Femur (tissue), 1 donor: Measurements from ENCODE around the gene ARHGEF26.

ENCODE experiments used
- DNase-seq: peaks from one replicate; pipeline ENCODE4 v3.0.0-alpha.2; 2017

ARHGEF26 gene

GRCh38 chr3:154161806-154162205 lies 40.6 kb downstream of the ARHGEF26 start:
- DNase-seq: no peak

DNA sequence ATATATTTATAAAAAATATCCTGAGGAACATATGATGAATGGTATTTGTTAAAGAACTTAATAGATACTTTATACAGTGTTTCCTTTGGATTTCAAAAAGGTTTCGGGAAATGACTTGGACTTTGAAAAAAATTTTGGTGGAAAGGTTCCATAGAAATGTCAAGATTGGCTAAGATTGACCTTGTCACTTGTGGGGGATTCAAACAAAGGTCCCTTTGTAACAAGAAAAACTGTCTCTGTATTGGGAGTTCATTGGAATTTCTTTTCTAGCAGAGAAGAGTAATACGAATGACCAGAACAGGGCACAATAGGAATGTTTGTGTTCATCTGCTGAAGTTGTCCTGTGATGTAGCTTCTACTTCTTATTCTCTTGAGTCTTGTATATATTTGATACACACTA lies 43.2 kb downstream of the ARHGEF26 start:
- no peak for DNase-seq

DNA sequence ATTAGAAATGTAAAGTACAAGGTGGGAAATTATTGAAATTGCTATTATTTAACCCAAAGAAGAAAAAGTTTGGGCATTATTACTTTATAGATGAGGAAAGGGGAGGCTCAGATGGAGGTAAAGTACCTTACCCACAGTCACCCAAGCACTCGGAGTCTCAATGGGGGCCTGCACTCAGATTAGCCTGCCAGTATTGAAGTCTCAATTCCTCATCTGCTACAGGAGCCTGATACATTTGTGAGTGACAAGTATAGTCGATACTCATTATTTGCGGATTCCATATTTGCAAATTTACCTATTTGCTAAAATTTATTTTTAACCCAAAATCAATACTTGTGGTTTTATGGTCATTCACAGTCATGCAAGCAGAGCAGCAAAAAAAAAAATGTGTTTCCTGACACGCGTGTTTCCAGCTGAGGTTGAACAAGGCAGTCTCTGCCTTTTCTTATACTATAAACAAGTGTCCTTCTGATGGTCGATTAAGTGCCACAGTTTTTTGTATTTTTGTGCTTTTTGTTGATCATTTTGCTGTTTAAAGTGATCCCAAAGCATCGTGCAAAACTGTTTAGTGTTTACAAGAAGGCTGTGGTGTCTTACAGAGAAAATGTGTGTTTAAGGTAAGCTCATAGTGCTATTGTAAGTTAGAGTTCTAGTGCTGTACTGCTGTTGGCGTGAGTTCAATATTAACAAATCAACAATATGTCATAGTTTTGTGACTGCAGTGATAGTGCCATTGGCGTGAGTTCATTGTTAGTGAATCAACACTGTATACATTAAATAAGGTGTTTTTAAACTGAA lies 48.0 kb downstream of the ARHGEF26 start:
- no peak for DNase-seq

DNA sequence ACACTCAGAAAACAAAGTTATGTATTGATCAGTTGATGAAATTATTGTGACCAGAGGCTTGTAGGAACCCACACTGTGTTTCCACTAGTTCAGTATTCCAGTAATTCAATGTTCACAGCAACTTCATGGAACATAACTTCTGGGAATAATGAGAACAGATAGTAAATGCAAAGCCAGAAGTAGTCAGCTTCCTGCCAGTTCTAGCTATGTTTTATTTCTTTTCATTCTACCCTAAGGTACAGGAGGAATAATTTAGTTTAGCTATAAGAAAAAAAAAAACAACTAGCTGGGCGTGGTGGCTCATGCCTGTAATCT lies 48.6 kb downstream of the ARHGEF26 start:
- no peak for DNase-seq

GRCh38 chr3:154170300-154170699 lies 49.1 kb downstream of the ARHGEF26 start:
- DNase-seq: no peak

DNA sequence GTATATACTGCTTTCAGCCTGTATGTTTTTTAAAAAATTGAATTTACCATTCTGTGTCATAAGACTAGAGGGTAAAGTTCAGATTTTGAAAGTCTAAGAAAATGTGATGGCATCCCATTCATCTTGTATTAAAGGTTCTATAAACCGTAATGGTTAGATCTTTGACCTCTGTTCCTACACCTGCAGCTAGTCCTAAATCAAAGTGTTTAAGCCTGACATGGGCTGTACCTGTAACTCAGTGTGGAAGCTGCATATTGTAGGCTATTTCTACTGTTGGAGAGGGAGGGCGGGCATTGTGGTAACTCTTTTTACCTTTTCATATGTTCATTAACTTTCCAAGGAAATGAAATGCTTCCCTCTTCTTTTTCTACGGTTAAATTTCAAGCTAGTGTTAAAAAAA lies 53.9 kb downstream of the ARHGEF26 start:
- DNase-seq: no peak

- no peak for DNase-seq
These were observed 54.8 kb downstream of the ARHGEF26 start for GRCh38 chr3:154176036-154176435.

- no peak for DNase-seq
These were observed 56.2 kb downstream of the ARHGEF26 start for GRCh38 chr3:154177406-154177805.

DNA sequence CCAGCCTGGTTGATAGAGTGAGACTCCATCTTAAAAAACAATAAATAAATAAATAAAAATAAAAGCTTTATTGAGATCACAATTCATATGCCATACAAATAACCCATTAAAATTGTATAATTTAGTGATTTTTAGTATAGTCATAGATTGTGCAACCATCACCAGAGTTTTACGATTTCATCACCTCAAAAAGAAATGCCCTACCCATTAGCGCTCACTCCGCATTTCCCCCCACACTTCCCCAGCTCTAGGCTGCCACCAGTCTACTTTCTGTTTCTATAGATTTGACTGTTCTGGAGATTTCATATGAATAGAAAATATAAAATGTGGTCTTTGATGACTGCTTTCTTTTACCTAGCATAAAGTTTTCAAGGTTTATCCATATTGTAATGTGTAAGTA lies 57.0 kb downstream of the ARHGEF26 start:
- DNase-seq: no peak

DNA sequence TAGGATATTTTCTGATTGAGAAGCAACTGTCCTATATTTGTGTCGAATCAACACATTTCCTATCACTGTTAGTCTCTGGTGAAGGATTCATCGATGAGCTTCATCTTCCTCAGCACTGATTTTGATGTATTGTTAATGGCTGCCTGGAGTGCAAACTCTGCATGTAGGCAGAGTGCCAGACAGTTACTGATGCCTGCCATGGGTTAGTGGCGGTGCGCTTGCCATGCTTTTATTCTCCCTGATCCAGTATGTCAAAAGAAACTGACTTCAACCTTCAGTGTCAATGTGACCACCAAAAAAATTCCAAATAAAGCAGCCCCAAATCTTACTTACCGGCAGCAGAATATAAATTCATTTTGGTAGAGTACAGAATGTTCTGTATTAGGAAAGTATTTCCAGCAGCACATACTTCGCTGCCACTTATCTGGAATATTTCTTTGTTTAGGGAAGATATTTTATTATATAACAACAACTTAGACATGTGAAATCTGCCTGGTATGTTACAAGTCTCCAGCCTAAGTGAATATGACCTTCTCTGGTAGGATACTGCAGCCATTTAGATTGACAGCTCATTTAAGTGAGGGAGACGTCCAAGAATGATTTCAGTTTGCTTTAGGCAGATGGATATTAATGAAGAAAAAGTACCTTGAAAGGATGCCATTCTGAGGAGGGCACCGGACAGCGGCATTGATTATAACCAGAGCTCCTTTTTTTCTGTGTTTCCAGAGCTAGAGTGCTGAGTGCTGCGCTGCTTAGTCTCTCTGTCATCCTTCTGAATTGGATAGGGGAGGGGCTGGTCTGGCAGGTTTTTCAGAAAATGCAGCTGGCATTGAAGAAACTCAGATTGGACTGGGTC lies 59.9 kb downstream of the ARHGEF26 start:
- DNase-seq: no peak

GRCh38 chr3:154182322-154182922 lies 61.2 kb downstream of the ARHGEF26 start:
- DNase-seq: no peak

DNA sequence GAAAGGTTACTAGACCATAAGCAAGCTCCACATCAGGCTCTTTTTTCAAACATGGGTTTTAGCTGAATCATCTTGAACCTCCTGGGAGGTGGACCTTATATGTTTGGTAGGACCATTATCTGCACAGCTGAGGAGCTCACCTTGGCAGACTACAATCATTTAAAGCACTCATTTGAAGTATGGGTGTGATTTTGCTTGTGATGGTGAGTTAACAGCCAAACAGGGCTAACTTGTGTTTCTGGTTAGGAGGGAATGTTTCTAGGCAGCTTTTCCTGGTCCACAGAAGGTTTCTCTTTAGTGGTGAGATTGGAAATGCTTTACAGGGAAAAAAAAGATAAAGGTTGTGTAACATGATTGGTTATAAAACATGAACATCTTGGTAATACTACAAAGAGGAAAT lies 61.8 kb downstream of the ARHGEF26 start:
- no peak for DNase-seq

GRCh38 chr3:154184582-154184981 lies 63.4 kb downstream of the ARHGEF26 start:
- DNase-seq: no peak

- DNase-seq: no peak
These were observed 67.2 kb downstream of the ARHGEF26 start for GRCh38 chr3:154188437-154188836.

GRCh38 chr3:154188846-154189245 lies 67.7 kb downstream of the ARHGEF26 start:
- DNase-seq: no peak

- DNase-seq: no peak
These were observed 70.3 kb downstream of the ARHGEF26 start for GRCh38 chr3:154191520-154191919.

DNA sequence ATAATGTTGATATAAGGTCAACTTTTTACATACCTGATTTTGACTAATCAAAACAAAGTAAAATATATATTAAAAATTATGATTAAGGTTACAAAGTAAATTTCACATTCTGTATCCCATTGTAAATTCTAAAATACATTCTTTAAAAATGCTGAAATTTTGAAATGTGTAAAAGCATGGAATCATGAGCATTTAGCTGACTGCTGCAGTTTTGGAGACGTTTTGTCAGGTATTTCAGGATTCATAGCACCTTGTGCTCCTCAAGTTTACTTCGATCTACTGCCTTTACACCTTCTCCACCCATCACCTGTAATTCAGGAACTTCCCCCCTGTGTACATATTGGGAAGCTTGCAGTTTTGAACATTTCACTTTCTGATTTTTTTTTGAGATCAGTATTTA lies 71.0 kb downstream of the ARHGEF26 start:
- no peak for DNase-seq

DNA sequence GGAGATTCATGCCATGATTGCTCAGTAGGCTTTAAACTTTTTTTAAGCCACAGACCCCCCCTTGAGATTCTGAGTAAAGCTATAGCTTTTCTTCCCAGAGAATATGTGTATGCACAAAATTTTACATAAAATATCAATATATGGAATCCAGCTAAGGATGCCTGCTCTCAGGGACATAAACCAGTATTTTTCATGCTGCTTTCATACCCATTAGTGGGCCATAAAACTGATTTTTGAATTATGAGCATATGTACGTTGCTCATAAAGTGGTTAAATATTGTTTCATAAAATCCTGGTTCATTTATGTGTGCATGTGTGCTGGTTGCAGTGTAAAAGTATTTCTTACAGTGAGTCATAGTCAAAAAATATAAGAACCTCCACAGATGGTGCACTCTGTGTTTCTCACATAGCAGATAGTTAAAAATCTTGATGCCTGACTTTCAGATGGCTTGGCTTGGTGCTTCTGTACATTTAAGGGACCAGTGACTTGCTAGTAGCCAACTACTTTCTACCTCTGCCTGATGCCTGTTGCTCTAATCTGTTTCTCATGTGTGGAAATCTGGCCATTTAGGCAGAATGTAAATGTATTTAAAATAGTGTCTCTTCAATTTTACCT lies 71.9 kb downstream of the ARHGEF26 start:
- DNase-seq: no peak

DNA sequence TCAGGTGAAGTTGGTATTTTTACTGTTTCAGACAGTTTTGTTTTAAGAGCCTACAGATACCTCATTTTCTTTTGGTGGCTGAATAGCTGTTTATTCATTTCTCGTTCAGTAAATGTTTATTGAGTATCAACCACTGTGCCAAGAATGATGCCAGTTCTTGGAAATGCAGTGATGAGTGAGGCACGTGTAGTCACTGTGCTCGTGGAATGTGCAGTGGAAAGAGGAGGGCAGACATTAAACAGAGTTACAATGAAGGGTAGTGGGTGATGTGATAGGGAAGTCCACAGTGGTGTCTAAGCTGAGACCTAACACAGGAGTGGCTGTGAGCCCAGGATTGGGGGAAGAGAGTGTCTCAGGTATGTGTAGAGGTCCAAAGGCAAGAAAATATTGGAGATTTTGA lies 73.7 kb downstream of the ARHGEF26 start:
- no peak for DNase-seq

- DNase-seq: no peak
These were observed 74.6 kb downstream of the ARHGEF26 start for GRCh38 chr3:154195620-154196356.

DNA sequence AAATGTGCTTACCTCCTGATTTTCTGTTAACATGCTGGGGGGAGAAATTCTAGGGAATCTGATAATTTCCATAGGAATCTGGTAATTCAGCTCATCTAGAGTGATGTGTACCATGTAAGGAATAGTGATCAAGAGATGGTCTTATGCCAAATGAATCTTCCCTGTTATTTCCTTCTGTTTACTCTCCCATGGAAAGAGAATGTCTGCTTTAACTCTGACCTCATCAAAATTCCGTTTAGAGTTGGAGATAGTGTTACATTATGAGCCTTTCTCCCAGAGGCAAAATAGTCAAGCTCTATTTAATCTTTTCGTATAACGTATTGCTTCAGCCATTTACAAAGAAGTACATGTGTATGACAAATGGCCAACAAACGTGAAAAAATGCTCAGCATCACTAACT lies 76.6 kb downstream of the ARHGEF26 start:
- no peak for DNase-seq

DNA sequence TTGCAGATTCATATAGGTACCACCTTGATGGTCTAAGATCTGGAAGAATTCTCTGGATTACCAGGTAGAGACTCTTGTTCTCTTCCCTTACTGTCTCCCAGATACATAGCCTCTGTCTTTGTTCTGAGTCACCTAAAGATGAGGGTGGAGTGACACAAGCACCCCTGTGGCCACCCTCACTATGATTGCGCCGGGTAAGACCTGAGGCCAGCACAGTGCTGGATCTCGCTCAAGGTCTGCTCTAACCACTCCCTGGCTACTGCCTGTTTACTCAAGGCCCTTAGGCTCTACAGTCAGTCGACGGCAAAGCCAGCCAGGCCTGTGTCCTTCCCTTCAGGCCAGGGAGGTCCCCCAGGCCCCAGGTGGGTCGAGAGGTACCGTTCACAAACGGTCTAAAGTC lies 88.3 kb downstream of the ARHGEF26 start:
- no peak for DNase-seq

- no peak for DNase-seq
These were observed 89.8 kb downstream of the ARHGEF26 start for GRCh38 chr3:154210986-154211385.
